ENCODE measurements around the gene LARGE1. TPM values are rescaled to one million over a fixed set of nuclear protein-coding genes. Genes with fewer than 3 reads are reported as not detected.

Gene LARGE1
- total and polyA plus RNA-seq, 2 of the 8 experiments (the other 6 are each of a cell fraction or from before 2014, with no cell fraction given) = 43.7 to 83.0 TPM

- no peak for TF ChIP-seq CHD7 (IDR thresholded peaks at IDR 0.05; ENCODE audit: insufficient replicate concordance, low read length)
- TF ChIP-seq CREB1 (IDR thresholded peaks at IDR 0.05) = no peak
- TF ChIP-seq EGR1 (IDR thresholded peaks at IDR 0.05; ENCODE audit: borderline replicate concordance, low read depth, low read length) = no peak
- no peak for TF ChIP-seq CHD1 (IDR thresholded peaks at IDR 0.05; ENCODE audit: low read depth, low read length)
- no peak for TF ChIP-seq SIRT6 (IDR thresholded peaks at IDR 0.05; ENCODE audit: low read length)
- TF ChIP-seq SIN3A (conservative IDR thresholded peaks at IDR 0.05 in 1 of 2, IDR thresholded peaks at IDR 0.05 in 1 of 2; ENCODE audit: low read depth in 1 of 2, low read length in 2 of 2) = no peak
- TF ChIP-seq JUN (IDR thresholded peaks at IDR 0.05; ENCODE audit: low read depth, low read length) = no peak
Observed at GRCh38 chr22:33302549-33302948, 617.7 kb downstream of the LARGE1 start (continued).
